HG03342 (cell line): Measurements from ENCODE around the gene NOTUM.
"Not testable (repeated sequence)": the region's sequence is repeated elsewhere in the genome, so short reads cannot be mapped to it uniquely, and the experiment has no call there.

ENCODE experiments used
- ATAC-seq: cut with Tn5 transposase; IDR thresholded peaks from one replicate; pipeline ENCODE4 v1.9.1; 2021; ENCODE audit warnings: mild to moderate bottlenecking, moderate library complexity; ENCODE audit not compliant: unreplicated experiment

NOTUM gene

DNA sequence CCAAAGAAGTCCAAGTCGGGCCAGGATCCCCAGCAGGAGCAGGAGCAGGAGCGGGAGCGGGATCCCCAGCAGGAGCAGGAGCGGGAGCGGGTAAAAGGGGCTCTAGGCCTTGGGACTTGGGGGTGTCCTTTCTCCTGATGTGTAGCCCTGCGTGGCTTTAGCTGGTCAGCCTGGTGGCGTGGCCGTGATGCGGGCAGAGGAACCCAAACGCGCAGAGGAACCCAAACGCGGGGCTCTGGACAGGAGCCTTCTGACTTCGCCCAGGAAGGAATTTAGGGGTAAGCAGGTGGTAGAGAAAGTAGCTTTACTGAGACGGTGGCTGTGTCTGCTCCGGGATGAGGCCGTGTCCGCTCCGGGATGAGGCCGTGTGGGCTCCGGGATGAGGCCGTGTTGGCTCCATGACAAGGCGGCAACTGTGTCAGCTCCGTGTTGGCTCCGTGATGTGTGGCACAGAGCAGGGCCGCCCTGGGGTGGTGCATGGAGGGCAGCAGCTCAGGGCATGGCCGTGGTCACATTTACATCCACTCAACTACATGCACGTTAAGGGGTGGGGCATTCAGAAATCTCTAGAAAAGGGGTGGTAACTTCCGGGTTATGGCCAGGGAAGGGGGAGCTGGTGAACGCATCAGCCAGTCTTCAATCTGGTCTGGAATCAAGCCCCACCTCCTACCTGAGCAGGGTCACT is 35.9 kb upstream of the NOTUM start:
- no peak for ATAC-seq

DNA sequence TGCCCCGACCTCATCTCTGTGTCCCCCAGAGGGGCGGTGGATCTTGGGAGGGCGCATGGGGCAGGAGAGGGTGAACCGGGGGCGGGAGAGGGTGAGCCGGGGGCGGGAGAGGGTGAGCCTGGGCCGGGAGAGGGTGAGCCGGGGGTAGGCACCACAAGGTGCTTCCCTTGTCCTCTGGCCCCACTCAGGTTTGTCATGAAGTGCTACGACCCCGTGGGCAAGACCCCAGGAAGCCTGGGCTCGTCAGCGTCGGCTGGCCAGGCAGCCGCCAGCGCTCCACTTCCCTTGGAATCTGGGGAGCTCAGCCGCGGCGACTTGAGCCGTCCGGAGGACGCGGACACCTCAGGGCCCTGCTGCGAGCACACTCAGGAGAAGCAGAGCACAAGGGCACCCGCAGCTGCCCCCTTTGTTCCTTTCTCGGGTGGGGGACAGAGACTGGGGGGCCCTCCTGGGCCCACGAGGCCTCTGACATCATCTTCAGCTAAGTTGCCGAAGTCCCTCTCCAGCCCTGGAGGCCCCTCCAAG is 35.3 kb upstream of the NOTUM start:
- ATAC-seq = no peak

DNA sequence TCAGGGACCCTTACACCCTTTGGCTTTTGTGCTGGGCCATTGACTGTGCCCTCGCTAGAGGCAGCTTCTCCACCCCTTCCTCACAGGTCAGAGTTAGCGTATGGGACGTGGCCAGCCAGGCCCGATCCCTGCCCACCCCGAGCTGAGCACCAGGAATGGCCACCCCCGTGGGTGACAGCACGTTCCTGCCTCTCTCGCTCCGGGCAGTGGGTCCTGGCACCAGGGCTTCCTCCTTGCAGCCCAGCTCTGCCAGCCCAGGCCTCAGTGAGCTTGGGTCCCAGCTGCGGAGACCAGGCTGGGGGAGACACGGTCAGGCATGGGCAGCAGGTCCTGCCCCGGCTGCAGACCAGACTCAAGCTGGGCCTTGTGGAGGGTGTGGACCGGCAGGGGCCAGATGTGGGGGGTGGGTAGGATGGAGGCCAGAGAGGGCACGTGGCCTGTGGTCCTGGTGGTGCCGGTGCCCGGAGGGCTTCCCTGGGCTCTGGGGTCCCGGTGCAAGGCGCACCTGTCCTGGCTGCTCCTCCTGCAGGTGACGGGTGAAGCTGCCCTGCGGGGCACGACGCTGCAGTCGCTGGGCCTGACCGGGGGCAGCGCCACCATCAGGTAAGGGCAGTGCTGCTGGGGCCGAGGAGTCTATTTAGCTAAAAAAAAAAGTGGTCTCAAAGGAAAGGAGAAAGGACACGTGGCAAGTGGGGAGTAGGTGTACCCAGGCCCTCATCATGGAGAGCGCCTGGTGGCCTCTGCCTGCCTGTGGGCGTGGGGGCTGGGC is 34.7 kb upstream of the NOTUM start:
- ATAC-seq = no peak

DNA sequence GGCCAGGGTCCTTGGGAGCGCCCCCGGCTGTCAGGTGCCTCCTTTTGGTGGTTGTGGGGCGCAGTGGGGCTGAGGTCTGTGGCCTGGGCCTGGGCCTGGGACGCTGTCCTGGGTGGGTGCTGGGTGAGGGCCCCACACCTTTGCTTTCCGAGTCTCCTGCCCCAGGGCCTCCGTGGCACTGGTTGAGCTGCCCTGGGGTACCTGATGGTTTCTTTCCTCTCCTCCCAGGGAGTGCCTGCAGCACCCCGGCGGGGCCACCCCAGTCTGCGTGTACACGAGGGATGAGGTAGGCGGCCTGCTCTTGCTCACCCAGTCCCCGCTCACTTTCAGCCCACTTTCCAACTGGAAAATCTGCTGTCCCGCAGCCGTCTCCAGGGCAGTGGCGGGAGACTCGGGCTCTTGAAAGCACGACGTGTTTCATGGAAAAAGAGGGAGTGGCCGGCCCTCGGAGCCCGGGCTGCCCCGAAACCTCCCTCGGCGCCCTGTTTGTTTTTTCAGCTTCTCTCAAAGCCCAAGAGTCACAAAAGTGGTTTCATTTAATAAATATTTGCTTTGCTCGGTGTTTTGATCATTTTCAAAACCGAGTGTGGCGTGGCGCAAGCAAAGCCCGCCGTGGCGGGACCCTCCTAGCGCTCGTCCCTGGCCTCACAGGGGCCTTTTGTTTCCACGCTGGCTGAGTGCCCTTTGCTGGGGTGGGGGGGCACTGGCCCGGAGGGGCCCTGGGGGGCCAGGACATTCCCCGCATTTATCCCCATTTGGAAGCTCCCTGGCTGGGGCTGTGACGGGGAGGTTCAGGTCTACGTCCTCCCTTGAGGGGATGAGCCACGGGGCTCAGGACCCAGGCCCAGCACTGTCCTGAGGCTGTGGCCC is 33.8 kb upstream of the NOTUM start:
- no peak for ATAC-seq

DNA sequence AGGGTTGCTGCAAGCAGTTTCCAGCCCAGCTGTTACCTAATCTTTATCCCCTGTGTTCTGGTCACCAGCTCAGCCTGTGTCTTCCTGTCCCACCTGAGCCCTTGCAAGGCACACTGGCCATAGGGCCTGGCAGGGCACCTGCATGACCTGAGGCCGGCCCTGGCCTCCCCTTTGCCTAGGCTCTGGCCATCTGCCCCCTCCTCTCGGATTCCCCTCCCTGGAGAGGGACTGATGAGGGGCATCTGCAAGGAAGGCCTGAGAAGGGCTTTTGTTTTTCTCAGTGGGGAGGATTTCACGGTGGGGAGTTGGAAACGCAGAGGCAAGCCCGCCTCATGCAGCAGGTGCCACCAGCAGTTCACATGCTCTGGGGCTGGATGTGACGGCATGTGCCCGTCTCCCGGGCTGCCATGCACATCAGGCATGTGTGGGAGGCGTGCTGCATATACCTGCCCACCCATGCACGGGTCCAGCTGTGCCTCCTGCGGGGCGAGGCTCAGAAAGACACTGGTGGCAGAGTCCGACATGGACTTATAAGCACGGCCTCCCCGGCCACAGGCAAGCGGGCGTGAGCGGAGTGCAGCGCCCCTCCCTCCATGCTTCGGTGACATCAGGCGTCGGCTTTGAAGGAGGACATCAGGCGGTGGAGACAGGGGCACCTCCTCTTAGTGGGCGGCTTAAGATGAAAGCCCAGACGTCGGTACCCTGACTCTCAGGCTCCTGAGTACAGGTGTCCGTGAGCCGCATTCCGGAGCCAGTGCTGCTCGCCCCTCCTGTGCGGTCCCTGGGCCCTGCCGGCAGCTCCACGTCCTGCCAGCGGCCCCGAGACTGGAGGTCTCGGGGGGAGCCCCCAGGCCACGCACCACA is 33.0 kb upstream of the NOTUM start:
- no peak for ATAC-seq

DNA sequence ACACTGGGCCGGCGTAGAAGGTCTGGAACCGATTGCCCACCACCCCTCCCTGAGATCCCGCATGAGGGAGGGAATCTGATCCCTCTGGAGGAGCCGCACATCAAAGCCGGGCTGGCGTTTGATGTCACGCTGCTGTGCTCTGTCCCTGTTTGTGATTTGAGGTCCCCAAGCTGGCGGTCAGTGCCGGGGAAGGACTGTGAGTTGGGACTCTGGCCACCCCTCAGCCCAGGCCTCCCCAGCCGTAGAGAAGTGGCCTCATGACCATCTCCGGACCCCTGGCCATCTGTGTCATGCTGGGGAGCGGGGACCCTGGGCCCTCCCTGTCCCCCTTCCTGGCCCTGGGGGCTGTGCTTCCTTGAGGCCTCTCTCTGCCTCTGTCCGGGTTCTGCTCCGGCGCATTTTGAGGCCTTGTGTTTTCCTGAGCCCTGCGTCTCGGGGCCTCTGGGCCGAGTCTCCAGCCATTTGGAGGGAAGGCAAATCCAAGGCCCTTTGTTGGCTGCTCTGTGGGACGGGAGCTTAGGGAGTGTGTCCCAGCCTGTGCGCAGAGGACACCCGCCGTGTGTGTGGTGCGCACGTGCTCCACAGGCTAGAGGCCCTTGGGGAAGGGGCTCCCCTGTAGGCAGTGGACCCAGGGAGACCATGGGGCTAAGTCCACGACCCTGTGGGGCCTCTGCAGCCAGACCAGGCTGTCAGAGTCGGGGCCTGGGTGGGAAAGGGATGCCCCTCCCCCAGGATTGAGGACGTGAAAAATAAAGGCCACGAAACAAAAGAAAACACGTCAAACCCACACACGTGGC is 31.5 kb upstream of the NOTUM start:
- no peak for ATAC-seq

DNA sequence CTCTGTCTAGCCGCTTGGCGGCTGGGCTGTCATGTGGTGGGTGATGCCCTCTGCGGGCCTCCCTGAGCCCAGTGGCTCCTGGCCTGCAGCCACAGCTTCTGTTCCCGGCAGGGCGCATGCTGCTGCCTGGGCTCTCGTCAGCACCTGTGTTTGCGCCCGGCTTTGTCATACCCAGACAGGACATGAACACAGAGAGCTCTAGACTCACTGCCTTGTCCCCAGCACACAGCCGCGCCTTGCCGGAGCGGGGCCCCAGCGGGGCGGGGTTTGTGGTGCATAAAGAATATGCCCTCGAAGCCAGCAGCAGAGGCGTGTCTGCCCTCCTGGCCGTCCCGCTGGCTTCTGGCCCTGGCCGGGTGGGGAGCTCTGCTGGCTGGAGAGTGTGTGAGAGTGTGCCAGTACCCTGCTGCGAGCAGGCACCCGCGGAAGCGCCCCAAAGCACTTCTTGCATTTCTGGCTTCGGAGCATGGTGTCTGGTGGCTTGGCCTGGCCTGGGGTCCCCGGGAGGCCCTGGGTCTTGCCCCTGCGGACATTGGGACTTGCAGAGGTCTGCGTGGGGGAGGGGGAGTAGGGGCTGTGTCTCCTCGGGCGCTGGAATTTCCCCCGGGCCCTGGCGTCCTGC is 30.8 kb upstream of the NOTUM start:
- no peak for ATAC-seq

DNA sequence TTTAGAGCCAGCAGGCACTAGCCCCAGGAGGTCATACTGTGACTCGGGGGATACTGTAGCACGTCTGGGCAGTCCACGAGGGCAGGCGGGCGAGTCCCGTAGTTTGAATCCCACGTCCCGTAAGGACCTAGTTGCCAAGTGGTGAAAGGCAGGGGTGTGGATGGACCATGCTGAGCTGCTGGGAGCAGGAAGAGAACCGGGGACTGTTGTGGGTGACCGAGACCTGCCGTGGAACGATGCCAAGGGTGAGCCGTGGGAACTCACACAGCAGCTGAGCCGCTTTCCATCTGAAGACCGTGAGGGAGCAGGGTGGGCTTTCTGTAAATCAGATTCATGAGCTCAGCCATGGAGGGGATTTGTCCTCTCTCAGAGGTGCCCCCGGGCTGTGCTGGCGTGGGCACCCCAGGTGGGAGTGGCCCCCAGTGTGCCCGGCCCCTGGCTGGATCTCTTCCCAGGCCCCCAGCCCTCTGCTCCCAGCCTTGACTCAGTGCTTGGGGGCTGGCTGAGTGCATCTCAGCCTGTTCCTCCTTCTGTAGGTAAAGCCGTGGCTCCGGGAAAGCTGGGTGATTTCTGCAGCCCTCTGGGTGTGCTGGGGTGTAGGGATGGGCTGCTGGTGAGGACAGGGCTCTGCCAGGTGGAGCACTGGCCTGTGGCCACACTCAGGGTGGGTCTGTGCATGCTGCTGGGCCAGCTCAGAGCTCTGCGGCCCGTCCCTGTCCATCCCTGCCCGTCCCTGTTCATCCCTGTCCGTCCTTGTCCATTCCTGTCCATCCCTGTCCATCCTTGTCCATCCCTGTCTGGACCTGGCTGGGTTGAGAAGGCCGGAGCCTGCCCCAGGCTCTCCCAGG is 30.1 kb upstream of the NOTUM start:
- ATAC-seq = no peak

DNA sequence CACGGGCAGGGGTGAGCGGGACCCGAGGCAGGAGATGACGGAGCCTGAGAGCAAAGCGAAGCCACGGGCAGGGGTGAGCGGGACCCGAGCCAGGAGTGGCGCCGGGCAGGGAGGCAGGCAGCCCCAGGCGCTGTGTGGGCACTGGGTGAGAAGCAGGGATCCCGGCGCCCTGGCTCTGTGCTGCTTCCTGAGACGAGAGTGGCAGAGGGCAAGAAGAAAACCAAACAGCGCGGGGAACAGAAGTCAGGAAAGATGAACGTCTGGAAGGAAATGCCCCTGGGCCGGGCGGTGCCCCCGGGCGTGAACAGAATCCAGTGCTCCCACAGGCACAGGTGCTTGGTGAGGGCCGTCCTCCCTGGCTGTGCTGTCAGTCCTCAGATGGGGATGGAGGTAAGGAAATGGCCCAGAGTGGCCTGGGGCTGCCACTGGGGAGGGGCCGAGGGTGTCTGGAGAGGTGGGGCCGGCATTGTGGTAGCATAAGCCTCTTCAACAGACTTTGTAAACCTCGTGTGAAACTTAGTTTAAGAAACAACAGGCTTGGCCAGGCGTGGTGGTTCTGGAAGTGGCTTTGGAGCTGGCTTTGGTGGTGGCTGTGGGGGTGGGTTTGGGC is 26.3 kb upstream of the NOTUM start:
- no peak for ATAC-seq

DNA sequence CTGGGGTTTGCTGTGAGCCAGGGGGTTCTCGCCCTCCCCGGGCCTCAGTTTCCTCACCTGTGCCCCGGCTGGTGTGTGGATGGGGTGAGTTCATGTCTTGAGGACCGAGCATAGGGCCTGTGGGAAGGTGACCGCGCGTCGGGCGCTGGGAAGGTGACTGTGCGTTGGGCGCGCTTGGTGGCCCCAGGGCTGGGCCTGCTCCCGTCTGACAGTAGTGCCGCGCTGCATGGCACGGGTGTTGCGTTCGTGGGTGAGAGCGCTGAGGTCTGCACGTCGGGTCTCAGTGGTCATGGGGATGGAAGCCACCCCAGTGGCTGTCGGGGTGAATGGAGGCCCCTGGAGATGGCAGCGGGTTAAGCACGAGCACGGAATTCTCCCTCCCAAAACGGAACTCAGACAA is 25.6 kb upstream of the NOTUM start:
- ATAC-seq = no peak

DNA sequence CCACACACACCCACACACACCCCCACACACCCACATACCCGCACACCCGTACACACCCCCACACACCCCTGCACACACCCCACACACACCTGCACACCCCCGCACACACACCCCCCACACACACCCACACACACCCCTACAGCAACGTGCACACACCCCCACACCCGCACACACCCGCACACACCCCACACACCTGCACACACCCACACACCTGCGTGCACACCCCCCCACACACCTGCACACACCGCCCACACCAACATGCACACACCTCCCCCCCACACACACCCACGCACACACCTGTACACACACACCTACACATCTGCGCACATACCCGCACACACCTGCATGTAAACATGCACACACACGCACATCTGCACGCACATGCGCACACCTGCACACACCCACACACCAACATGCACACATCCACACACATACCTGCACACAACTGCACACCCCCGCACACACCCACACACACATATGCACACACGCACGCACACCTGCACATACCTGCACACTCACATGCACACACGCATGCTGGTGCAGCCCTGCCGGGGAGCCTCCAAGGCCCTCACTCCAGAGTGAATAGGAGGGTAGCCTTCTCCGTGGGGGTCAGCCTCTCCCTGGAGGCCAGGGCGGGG is 23.9 kb upstream of the NOTUM start:
- no peak for ATAC-seq

DNA sequence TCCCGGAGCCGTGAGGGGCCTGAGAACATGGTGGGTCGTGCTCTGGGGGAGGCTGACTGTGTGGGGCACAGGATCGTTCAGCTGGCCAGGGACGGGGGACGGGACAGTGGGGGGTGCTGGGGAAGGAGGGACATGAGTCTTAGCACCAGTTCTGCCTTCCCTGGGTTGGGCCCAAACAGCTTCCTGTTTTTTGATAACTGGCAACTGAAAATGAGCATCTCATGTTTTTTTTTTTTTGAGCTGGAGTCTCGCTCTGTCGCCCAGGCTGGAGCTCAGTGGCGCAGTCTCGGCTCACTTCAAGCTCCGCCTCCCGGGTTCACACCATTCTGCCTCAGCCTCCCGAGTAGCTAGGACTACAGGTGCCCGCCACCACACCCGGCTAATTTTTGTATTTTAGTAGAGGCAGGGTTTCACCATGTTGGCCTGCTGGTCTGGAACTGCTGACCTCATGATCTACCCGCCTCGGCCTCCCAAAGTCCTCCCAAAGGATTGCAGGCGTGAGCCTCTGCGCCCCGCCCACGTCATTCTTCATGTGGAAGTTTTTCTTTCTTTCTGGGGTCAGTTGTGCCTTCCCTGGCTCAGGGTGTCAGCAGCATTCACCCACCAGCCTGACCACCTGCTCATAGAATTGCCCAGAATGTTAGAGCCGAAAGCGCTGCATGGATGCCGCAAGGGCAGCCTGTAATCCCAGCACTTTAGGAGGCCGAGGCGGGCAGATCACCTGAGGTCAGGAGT is 22.8 kb upstream of the NOTUM start:
- ATAC-seq = no peak

DNA sequence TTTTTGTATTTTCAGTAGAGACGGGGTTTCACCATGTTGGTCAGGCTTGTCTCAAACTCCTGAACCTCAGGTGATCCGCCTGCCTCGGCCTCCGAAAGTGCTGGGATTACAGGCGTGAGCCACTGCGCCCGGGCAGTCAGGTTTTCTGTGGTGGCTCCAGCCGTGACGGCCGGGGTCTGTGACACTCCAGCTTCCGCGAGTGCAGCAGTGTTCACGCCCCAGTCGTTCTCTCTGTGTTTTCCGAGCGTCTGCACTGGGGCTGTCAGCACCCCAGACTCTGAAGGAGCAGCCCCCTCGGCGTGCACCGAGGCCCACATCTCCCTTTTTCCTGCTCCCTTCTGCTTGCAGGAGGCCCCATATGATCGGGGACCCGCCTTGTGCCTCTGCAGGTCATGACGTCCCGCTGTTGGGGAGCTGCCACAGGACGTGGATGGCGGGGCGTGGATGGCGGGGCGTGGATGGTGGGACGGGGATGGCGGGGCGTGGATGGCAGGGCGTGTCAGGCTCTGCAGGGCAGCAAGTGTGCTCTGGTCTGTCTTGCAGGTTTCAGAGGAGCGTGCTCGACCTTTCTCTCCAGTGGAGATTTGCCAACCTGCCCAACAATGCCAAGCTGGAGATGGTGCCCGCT is 22.1 kb upstream of the NOTUM start:
- no peak for ATAC-seq

DNA sequence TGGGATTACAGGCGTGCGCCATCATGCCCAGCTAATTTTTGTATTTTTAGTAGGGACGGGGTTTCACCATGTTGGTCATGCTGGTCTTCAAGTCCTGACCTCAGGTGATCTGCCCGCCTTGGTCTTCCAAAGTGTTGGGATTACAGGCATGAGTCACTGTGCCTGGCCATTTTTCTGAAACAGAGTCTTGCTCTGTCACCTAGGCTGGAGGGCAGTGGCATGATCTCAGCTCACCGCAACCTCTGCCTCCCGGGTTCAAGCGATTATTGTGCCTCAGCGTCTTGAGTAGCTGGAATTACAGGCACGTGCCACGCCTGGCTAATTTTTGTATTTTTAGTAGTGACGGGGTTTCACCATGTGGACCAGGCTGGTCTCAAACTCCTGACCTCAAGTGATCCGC is 20.5 kb upstream of the NOTUM start:
- ATAC-seq = not testable (repeated sequence)

DNA sequence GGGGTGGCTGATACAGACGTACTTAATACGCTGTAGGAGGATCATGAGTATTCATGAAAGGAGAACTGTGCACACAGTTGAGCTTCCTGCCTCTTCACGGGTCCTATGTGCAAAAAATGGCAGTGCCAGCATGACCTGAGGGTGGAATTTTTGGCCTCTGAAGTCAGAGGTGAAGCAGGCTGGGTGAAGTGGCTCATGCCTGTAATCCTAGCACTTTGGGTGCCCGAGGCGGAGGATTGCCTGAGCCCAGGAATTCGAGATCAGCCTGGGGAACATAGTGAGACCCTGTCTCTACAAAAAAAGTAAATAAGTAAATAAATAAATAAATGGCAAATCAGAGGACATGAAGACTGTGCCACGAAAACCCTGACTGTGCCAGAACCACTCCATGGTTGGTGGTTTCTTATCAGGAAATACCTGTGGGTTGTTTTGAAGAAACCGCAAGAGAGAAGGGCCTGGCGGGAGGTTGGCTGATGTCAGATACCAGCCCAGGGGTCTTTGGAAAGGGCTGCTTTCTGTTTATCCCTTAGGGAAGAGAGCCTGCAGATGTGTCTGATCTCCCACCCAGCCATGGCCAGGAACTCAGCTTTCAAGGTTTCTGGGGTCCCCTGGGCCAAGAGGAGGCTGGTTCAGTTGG is 19.8 kb upstream of the NOTUM start:
- ATAC-seq = no peak

DNA sequence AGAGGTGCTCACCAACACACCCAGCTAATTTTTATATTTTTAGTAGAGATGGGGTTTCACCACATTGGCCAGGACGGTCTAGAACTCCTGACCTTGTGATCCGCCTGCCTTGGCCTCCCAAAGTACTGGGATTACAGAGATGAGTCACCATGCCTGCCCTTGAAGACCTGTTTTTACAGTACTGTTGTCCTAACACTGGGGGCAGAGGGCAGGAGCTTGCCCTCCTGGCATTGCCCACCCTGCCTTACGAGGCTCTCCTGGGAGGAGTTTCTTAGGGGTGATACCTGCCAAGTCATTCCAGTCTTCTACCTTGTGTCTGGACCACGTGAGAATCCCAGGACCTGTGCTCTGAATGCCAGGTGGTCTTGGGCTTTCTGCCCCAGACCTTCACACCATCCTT is 19.1 kb upstream of the NOTUM start:
- no peak for ATAC-seq
